Activated CD4-positive, CD25-positive, alpha-beta regulatory T cell treated with anti-CD3 and anti-CD28 coated beads, Interleukin-2, amount 50 U/mL, for 16 hours (primary cell): ENCODE measurements around the gene ELP2.
"Not testable (repeated sequence)": the region's sequence is repeated elsewhere in the genome, so short reads cannot be mapped to it uniquely, and the experiment has no call there.

ENCODE experiments used
- DNase-seq: peaks from one replicate; pipeline ENCODE4 v3.0.0-alpha.2; 2020; ENCODE audit warnings: low read depth, low spot score

Gene ELP2

DNA sequence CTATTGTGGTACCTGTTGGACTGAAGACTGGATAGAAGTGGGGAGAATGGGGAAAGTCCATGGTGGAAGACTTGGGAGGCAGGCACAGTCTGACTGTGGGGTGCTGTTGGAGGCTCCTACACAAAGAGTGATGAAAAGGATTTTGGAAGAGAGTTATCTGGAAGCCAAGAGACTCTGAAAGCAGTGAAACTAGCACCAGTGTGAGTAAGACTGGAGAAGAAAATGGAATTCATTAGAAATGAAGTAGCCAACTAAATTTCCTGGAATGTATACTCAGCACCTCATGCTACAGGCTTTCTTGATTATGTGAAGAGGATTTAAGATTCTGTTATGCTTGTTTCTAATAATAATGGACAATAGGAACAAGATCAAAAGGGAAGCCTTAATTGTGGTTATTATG is 27.7 kb downstream of the ELP2 start:
- no peak for DNase-seq

DNA sequence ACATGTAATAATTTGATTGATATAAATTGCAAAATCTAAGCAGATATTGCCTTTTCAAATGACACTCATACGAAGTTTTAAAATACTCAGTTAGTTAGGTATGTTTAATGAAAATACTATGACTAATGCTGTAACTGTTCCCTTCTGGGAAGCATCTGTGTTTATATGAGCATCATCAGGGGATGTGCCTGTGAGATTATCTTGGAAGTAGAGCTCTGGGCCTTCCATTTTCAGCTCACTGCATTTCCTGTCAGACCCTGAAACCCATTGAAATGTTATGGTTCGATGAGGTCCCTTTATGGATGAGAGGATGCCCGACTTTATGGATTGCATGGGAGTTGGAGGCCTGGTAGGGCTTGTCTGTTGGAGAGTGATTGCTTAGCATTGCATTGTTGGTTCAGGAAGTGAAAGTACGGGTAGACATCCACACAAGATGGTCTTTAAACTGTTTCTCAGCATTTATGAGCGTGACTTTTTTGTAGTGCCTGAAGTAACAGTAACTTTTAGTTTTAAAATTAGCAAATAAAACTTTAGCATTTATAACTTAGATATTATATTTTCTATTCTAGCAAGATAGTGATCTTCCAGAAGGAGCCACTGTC is 28.7 kb downstream of the ELP2 start:
- no peak for DNase-seq

DNA sequence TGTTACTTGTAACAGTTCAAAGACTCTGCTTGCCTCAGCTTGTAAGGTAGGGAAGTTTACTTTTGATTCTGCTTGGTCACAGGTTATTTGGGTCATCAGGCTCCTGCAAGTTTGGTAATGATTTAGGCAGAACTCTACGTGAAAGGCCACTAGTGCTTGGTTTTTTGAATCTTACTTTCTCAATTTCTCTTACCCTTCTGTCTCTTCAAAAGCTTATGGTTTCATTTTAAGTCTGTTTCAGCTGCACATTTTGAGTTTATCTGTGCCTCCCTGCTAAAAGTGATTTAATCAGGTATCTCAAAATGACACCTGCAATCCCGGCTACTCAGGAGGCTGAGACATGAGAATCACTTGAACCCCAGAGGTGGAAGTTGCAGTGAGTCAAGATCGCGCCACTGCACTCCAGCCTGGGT is 31.3 kb downstream of the ELP2 start:
- DNase-seq: no peak

DNA sequence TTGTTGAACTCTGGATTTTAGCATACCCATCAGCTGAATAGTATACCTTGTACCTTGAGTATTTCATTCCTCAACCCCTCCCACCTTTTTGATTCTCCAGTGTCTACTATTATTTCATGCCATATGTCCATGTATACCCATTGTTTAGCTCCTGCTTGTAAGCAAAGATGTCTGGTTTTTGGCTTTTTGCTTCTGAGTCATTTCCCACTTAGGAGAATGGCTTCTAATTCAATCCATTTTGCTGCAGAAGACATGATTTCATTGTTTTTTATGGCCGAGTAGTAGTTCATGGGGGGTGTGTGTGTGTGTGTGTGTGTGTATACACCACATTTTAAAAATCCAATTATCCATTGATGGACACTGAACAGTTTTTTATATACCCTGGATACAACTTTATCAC is 33.3 kb downstream of the ELP2 start:
- DNase-seq: no peak

DNA sequence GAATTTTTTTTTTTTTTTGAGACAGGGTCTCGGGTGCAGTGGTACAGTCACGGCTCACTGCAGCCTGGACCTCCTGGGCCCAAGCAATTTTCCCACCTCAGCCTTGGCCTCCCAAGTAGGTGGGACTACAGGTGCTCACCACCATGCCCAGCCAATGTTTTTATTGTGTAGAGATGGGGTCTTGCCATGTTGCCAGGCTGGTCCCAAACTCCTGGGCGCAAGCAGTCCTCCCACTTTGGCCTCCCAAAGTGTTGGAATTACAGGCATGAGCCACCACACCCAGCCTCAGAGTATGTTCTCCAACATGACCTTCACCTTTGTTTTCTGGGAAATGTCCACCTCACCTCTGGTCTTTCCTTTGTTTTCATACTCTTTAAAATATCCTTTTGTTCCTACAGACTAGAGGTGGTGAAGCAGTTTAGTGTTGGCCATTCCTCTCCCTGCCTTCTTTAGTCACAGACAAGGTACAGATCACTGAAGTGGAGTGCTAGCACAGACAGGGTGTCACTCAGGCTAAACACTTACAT is 38.1 kb downstream of the ELP2 start:
- DNase-seq: no peak

DNA sequence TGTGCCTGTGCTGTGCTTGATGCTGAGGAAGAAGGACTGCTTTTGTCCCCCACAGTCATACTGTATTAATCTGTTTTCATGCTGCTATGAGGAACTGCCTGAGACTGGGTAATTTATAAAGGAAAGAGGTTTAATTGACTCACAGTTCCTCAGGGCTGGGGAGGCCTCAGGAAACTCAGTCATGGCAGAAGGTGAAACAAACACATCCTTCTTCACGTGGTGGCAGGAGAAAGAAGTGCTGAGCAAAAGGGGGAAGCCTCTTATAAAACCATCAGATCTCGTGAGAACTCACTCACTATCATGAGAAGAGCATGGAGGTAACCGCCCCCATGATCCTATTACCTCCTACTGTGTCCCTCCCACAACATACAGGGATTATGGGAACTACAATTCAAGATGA is 38.6 kb downstream of the ELP2 start:
- not testable (repeated sequence) for DNase-seq

DNA sequence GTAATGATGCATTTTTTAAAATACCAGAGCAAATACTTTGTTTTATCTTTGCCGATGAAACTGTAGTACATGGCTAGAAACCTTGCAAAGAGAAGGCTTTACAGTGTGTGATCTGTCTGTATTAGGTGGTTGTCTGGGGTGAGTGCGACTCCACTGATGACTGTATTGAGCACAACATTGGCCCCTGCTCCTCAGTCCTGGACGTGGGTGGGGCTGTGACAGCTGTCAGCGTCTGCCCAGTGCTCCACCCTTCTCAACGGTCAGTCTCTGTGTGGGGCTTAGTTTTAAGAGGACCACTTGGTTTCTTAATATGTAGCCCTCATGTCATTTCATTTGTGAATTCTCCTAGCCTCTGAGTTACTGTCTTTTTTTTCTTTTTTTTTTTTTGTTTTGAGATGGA is 40.2 kb downstream of the ELP2 start:
- no peak for DNase-seq

DNA sequence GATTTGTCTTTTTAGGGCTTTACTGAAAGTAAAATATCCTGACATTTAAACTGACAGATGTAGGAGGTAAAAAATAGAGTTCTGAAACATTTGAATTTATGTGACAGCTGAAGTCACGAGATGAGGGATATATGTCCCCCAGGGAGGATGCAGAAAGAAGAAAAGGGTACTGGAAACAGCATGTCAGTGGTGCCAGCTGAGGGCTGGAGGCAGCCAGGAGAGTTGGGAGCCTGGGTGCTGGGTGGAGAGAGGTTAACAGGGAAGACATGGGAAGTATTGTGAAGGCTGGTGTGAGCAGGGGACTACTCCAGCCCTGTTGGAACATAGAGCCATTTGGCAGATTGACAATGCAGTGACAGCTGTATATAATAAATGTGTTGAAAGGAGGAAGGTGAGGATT is 45.8 kb downstream of the ELP2 start:
- DNase-seq: no peak

DNA sequence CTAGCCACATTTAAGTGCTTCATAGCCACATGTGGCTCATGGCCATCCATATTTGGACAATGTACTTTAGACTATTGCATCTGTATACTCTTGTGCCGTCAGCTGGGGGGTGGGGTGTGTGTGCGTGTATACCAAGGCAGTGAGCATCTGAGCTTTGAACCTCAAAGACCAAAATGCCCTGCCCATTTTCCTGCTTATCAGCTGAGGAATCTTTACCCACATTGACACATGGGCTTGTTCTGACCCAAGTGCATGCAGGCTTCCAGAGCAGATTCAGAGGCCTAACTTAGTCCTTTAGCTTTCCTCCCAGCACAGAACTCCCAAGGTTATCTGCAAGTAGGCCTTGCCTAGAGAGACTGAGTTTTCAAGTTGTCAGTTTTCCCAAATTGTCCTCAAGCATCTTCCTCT is 46.5 kb downstream of the ELP2 start:
- DNase-seq: no peak

DNA sequence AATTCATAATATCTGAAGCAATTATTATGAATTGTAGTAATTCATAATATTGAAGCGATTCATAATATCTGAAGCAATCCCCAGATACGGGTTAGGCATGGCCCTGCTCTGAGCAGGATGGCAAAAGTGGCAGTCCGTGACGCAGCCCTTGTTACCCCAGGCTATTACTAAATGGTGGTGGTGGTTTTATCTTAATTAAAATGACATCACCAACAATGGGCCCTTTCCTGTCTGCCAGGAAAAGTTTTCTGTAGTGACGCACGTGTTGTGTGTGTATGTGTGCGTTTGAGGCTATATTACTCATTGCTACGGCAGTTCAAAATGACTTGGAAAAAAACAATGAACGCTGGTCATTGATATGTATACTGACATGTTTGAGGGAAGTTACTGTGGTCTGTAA is 47.0 kb downstream of the ELP2 start:
- no peak for DNase-seq

DNA sequence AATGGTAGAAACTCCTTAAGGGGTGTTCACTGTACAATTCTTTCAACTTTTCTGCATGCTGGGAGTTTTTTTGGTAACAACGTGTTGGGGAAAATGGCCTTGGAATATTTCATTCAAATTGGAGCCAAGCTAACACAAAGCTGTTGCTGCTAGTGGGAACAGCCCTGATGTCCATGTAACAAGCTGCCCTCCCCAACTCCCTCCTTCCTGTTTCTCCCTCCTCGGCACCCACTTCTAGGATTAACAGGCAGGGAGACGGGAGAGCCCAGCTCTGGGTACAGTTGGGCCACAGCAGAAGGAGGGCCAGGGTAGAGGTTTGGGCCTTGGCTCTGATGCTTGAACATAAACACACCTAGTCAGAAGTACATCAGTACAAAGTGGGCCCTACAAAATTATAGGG is 48.2 kb downstream of the ELP2 start:
- no peak for DNase-seq

DNA sequence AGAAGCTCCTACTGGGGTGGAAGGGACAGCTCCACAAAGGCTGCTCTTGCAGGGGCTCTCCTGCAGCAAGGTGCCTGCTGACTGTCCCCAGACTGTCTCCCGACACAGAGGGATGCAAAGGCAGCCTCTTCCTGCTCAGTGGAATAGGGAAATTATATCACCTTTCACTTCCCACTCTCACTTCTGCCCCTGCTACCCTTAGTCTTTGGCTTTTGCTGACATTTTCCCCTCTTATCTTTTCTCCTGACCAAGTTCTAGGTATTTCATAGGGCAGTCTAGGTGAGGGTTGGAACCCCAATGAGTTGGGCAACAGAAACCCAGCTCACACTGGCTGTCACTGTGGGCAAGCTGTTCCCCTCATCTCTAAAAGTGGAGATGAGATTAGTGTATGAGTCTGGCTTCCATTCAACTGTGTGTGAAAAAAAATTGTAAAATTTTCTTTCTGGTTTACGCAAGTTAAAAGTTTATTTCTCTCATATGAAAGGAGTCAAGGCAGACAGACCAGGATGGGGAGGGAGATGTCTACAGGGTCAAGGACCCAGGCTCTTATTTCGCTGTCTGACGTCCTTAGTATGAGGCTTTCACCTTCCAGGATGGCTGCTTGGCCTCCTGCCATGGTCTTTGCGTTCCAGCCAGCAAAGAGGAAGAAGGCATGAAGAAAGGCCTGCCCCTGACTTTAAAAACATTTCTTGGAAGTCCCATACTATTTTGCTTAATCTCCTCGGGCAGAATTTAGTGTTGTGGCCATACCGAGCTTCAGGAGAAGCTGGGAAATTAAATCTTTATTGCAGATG is 50.1 kb downstream of the ELP2 start:
- no peak for DNase-seq

DNA sequence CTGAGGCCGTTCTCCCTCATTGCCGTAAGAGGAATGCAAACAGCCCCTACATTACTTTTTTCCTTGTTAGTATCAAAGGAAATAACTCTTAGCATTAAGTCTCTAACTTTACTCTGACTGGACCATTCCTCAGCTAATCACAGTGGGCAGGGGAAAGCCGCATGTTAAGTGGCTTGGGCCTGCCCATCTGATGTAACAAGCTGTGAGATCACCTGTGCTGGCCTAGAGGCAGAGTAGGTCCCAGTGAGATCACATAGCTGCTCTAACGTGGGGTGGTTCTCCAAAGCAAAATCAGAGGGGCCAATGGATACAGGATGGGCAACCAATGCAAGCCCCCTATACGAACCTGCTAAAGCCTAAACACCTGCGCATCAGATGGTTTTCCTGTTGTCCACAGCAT is 51.7 kb downstream of the ELP2 start:
- DNase-seq: no peak

DNA sequence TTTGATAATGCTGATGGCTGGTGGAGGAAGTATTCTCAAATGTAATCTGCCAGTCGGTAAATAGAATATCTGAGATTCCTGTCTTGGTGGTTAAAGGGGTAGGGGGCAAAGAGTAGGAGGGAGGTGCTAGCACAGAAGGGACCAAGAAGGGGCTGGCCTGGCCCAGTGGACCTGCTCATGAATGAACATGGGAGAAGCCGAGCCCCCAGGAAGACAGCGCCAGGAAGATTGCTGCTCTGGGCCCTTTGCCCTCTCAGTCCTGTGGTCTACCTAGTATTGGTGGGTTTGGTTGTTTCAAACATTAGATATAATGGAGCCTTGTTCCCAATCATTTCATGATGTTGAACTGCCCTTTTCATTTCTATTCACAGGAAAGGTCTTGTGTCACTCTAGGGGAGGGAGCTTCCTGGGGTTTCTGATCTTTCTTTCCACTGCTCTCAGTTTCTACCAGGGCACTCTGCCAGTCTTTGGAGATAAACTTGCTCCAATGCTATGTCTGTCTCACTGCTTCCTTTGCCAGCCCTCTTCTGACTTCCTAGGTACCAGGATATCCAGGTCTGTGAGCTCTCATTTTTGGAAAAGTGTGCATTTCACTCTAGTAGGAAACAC is 52.3 kb downstream of the ELP2 start:
- DNase-seq: no peak

DNA sequence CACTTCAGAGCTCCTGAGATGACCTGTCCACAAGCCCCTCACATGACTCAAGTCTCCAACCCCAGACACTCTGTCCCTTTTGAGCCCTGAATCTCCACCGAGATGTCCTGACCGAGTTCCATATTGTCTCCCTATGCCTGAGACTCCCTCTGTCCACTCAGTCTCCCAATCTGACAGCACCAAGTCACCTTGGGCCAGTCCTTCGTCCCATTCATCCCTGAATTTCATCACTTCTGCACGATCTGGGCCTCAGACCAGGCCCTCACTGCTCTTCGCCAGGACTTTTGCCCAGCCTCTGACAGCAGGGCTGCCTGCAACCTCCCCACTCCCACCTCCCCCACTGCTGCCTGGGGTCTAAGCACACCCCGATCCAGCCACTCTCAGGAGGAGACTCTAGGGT is 53.3 kb downstream of the ELP2 start:
- DNase-seq: no peak

DNA sequence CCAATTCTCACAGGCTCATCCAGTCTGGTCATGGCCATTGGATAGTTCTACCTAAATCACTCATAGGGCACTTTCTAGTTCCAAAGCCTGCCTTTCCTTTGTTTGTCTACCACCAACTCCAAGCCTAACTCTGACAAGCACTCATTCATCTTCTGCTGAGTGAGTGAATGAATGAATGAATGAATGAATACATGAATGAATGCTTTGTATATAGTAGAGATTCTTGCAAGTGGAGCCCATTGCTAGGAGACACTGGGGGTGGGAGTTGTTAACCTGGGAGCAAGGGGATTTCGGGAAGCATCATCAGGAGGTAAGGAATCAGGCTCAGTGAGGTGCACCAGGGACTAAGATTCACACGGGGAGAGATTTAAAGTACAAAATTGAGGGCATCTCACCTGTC is 54.3 kb downstream of the ELP2 start:
- no peak for DNase-seq

DNA sequence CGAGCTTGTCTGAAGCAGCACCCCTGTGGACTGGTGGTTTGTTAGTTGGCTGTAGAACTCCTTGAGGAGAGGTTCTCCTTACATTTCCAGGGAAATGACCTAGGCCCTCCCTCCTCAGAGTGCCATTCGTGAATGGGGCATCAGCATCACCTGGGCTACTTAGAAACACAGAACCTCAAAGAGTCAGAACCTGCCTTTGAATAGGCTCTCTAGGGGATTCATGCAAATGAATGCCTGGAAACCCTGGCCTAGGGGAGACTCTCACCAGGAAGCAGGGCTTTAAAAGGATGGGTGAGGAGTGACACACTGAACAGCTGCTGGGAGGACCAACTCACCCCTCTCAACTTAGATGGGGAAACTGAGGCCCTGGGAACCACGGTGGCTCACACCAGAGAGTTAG is 55.5 kb downstream of the ELP2 start:
- no peak for DNase-seq

DNA sequence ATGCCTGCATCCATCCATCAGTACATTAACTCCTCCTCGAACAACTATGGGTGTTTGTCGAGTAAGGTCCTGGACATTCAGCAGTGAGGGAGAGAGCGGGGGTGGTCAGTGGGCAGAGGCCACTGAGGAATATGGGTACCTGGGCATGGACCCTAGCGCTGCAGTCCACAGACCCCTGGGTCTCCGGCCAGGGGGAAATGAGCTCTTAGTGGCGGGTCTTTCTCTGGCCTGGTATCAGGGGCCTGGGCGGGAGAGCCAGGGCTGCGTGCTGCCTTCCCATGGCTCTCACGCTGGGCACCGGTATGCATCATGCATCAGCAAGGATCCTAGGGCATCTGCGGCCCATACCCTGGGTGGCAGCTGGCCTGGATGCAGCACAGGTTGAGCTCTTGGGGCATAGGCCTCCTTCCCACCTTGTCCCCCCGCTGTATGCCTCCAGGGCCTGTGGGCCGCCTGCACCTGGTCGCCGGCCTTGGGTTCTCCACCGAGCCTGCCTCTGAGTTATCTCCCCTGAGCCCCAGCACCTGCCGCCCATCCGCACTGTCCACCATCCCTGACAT is 56.3 kb downstream of the ELP2 start:
- no peak for DNase-seq

DNA sequence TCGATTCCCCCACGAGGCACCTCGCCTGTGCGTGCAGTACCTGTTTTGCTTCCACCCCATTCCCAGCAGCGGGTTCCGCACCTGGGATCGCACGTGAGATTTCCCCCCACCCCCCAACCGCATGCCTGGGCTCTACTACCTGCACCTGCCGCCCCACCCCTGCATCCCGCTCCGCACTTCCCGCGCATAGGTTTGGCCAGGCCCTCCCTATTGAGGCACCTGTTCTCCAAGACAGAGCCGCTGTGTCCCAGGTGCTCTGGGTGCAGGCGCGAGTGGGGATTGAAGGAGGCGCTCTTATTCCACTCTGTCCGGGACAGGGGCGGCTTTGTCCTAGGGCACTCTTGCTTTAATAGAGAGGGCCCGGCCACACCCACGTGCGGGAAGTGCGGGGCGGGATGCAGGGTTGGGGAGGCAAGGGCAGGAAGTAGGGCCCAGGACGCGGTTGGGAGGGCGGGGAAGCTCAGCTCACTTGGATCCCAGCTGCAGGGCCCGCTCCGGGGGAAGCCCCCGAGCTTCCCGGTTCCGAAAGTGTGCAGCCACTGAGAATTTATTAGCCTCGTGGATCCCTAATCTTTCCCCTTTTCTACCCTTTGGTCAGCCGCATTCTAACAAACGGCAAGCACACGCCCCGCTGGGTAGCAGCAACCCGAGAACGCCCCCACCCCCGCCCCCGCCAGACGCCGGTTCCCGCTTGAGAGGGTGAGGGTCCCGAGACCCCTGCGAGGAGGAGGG is 56.9 kb downstream of the ELP2 start:
- no peak for DNase-seq

DNA sequence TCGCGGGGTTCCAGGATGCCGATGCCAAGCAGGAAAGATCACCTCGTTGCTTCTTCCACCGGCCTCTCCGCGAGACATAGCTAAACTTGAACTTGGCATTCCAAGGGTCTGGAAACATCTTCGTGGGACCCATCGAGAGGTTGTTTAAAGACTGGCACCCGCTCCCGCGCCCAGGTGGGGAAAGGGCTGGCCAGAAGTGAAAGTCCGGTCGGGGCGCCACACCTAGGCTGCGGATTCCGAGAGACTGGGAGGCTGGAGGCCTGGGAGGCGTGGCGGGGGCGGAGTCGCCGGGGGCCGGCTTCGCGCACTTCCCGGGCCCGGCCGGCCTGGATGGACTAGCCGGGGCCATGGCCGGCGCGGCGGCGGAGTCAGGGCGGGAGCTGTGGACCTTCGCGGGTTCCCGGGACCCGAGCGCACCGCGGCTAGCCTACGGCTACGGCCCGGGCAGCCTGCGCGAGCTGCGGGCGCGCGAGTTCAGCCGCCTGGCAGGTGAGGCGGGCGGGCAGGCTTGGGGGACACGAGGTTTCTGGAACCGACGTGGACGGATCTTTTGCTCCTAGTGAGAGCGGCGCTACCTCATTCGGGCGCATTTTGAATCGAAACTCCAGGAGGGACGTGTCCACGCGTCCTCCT is 57.6 kb downstream of the ELP2 start, which contains the start of gene MOCOS:
Gene MOCOS, plus strand, starts transcription at position 305 of the 633 bp plus-strand sequence. Its CDS starts 43 bp downstream, at position 348.
- DNase-seq: no peak
